Suppressor macrophage treated with lipopolysaccharide for 4 hours (primary cell): ENCODE measurements around the gene FRMD4B.
A peak's percentile ranks its signal among the peaks of the same experiment; 100 is the strongest.

Source experiments
- DNase-seq: peaks from one replicate; pipeline ENCODE4 v3.0.0-alpha.2; 2020

FRMD4B gene

DNA sequence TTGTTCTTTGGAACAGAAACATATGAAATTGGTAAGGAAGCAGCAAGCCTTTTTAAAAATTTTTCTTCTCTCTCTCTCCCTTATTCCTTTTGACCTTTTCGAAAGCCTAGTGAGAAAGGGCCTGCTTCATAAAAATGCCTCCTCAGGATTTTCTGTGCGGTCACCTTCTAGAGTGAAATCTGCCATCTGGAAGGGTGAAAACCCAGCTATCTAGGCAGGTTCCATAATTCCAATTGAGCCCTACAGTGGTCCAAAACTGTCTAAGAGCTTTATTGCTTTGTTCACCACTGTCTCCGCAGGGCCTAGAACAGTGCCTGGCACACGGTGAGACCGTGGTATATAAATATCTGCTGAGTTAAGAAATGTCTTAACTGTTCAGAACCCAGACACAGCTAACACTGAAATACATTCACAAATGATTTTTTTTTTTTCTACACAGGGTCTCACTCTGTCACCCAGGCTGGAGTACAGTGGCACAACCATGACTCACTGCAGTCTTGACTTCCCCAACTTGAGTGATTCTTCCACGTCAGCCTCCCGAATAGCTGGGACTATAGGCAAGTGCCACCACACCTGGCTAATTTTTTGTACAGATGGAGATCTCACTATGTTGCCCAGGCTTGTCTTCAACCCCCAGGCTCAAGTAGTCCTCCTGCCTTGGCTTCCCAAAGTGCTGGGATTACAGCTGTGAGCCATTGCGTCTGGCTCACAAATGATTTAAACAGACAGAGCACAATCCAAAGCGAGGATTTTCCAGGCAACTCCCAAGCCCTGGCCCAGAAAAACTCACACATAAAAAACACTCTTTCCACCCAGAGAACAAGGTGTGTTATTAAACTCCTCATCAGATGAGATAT is 64.4 kb downstream of the FRMD4B start:
- peak; percentile 62 for DNase-seq

DNA sequence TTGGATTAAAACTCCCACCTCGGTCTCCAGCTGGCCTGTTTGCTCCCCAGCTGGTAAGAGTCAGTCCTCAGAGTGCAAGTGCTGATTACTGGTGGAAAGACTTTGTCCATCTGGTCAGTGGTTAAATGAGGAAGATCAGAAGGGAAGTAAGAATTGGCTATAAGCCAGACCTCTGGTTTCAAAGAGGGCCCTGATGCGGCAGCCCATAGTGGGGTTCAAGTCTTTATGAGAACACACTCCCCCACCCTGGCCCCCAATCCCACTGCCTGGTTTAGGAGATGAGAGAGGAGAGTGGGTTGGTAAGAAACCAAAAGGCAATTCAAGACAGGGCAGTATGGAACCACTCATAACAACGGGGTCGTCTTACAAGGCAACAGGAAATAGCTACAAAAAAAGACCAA is 65.0 kb downstream of the FRMD4B start:
- peak; percentile 90 for DNase-seq

DNA sequence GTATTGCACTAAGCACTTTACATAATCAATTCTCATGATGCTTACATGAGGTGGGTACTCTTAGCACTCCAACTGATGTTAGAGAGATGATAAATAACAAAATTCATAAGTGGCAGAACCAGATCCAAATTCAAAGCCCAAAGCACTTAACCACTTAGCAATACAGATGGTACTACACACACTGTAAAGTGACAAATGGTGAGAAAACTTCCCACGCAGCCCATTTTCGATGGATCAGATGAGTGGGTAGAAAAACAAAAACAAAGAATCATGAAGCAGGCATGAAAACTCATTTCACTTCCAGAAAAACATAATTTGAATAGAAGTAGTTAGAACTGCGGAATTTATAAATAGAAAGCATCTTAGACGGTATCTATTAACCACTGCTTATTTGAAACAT is 66.2 kb downstream of the FRMD4B start:
- no peak for DNase-seq

DNA sequence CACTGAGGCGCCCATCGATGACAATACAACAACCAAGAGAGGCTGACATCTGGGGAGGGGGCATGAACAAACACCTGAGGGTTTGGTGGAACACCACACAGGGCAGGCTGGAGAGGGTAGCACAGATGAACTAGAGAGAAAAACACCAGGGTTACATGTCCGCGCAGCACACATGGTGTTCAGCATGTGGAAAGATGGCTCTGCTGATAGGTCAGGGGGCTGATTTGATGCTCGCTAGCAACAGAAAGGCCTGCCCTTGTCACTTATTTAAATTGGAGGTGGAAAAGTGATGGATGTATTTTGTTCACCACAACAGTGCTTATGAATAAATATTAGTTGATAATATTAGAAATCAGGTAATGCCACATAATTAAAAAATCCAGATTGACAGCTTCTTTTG is 67.5 kb downstream of the FRMD4B start:
- DNase-seq, result no peak

DNA sequence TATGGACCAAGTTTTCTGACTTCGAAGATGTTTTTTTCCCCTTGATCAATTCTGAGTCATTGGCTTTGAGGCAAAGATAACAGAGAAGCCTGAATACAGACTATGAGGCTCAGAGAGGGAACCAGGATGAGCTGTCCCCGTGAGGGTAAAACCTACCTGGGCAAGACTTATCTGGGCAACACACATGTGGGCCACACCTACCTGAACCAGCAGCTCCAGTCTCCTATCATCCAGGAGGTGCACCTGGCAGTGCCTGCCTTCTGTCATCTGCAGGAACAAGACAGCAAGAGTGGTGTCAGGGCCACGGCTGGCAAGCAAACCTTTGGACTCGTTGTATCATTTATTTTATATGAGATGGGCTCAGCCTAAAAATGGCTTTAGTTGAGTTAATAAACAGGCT is 72.6 kb downstream of the FRMD4B start:
- no peak for DNase-seq

DNA sequence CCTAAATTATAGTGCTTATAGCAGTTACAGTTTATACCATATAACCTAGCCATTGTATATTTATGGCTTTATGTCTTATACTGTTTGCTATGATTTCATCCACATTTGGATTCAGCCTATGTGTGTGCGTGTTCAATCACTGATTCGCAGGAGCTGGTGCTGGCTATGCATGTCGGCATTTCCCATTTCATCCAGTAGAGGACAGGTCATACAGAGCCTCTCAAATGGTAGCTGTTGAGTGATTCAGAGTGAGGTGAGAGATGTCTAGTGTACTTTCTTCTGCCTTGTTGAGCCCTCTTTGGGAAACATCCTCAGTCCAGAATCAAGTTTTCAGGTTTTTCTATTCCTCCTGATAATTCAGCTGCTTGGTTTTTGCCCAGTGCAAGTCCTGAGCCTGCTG is 76.1 kb downstream of the FRMD4B start:
- no peak for DNase-seq

DNA sequence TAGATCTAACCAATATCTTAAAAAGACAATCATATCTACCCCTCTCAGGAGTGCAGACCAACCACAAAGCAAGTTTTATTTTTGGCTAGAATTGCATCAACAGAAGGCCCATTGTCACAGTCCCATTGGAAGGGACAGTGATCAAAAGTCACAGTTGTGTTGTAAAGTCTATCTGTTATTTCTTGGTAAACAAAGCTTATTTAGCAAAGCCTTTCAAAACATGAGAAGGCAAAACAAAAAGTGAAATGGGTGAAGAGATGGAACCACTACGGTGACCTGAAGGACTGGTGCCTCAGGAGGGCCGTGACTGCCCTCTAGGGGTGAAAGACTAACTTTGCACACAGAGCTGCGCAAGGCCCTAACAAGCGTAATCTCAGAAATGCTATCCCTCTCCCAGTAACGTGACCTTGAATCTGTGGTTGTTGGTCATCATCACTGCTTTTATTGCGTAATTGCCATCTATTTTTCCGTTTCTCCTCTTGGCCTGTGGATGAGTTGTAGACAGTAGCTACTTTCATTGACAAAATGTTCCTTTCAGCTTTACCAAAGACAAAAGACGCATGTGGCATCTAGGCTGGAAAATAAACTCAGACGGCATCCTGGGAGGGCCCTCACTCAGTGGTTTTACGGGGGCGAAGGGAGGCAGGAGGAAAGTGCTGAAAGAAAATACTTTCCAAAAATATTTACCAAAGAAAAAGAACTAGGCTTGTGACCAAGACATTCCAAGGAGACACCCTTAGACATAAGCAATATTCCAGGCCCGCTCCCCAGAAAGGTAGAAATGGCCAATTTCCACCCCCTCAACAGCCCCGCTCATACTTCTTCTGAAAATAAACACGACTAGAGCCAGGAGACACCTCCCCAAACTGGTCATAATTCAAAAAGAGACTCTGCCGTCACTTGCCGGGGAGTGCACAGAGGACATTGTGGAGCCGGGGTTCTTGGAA is 79.4 kb downstream of the FRMD4B start:
- peak; percentile 94 for DNase-seq

DNA sequence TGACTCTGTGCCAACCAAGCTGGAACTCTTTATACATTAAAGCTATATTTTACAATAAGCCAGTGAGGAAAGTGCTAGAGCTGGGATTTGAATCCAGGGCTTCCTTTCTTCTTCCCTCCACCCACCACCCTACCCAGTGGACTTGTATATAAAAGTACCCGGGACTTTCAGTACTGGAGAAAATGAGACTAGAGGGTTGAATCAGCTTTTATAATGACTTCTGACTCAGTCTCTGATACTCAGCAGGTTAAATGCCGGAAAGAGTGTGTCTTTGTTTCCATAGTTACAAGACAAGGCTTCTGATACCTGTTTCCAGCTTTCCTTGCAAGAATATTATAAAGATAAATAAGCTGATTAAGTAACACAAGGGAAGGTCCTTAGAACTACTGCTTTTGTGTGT is 80.9 kb downstream of the FRMD4B start:
- no peak for DNase-seq

DNA sequence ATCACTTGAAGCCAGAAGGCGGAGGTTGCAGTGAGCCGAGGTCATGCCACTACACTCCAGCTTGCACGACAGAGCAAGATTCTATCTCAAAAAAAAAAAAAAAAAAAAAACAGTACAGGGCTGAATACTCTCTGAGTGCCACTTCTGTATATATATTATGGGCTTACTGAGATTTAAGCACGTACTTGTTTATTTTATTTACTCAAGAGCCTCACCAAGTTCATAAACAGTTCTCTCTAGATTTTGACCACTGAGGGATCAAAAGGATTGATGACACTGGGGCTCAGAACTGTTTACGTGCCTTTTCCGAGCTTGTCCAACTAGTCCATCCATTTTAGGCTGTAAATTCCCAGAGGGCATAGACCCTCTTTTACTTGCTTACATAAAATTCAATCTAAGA is 81.5 kb downstream of the FRMD4B start:
- no peak for DNase-seq

DNA sequence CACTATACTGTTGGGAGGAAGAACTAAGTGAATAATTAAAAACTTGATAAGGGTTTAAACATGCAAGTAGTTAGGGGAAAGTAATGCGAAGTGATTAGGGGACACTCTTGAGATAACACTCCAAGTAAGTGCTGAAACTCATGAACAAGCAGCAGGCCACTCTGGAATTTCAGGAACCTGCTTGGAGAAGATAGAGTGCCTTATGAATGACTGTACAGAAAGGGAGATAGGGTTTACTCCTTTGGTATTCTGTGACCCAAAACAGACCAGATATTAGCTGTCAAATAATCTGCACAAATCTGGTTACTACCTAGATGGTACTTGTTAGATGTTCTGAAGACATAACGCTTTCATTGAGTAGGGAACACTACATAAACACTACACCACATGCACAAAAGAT is 85.6 kb downstream of the FRMD4B start:
- no peak for DNase-seq

DNA sequence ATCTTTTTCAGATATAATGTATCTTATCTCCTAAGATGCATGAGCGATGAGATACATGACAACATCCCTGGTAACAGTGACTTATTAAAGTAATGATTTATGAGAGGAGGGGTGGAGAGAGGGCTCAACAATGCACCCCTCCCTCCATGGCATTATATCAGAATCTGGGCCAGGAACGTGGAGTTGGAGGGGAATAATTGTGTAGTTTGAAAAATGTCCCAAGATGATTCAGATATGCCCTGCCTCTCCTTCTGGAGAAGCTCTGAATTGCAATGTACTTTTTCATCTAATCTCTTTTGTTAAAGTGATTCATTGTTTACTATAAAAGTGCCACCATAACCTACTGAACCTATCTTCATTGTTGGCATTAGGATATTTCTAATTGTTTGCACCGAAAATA is 86.5 kb downstream of the FRMD4B start:
- no peak for DNase-seq

DNA sequence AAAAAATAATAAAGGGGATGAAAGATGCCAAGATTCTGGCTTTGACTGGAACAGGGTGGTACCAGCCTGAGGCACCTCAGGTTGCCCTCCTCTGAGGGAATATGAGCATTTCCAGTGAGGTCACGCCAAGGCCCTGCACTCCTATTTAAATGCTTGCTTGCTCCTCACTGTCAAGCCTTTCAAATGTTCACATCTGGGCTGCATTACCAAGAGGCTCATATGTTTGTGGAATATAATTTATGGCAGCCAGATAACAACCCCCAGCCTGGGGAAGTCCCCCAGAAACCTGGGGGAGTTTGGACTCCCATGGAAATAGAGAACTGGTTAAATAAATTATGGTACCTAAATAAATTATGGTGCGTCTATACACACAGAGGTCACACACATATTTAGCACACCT is 88.4 kb downstream of the FRMD4B start:
- DNase-seq, result no peak

DNA sequence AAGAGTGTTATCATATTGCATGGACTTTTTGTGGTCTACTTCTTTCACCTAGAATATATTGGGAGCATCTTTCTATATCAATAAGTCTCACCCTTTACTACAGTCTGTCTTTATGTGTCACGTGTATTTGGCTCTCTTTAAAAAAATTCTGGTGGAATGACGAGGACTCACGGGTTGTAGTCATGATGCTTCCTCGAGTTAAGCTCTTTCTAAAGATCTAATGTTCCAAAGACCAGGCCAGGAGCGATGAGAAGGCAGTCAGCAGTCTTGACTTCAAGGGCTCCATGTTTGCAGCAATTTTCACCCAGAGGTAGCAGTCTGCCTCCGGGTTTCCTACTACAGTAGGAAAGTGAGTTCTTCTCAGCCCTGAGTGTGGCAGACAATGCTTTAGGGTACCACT is 88.9 kb downstream of the FRMD4B start:
- no peak for DNase-seq

DNA sequence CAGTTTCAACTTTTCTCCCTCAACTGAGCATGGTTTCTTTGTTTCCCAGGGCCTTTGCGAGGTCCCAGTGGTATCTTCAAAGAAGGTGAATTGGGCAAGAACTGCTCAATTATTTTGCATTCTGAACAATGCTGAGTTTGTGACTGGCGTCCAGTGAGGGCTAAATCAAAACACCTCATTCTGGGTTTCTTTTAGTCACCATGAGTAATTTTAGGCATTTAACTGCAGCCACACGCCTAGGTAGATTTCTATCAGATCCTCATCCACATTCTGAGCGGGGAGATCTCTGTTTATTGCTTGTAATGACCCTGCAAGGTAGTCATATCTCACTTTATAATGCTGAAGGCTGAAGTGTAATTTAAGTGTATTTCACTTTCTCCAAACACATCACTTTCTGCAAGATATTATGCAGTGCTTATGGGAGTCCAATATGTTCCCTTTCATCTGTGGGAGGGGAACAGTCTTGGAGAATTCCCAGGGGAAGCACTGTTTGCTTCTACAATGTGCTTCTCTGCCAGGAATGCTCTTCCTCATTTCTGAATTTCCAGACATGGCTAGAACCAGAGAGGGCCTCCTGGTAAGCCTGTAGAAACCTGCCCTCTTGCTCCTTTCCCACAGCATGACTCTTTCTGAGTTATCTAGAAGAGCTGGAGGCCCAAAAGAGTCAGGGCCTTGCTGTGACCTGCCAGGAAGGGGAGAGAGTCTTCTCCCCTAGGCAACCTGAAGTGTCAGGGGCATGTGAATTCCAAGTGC is 91.7 kb downstream of the FRMD4B start:
- DNase-seq, result no peak

DNA sequence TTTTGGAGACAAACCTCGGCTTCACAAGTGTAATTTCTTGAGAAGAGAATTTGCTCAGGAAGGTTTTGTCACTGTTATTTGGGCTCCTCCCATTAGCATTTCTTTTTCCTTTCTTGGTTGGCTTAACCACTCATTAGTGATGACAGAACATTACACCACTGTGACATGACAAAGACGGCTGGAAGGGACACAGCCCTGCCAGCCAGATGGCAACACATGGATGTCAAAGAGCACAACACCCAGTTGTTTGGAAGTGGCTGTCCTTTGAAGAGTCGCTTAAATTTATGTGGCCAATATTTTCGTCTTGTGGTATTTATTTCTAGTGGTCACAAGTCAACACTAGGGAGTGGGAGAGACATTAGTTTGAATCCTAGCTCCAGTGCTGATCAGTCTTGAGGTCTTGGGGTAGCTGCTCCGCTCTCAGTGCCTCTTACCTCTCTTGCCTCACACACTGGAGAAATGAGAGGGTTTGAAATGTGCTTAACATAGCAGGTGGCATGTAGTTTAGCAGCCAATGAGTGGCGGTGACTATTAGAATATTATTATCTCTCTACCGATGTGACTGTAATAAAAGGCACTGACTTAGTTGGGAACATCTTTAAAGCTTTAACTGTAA is 92.8 kb downstream of the FRMD4B start:
- DNase-seq, result no peak

DNA sequence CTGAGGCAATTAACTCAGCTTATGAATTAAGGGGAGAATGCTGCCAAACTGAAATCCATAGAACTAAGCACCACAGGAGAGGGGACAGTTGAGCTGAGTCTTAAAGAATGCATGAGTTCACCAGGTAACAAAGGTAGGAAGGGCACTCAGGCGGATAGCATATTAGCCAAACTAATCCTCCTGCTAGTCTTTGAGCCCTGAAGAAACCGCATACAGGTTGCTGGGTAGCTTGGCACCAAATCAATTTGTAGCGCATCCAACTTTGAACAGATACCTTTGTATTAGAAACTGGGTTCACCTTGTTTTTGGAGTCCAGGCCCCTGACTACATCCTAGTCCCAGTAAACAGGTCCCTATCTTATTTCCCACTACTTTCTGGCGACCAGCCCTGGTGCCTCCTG is 93.7 kb downstream of the FRMD4B start:
- DNase-seq, result no peak

DNA sequence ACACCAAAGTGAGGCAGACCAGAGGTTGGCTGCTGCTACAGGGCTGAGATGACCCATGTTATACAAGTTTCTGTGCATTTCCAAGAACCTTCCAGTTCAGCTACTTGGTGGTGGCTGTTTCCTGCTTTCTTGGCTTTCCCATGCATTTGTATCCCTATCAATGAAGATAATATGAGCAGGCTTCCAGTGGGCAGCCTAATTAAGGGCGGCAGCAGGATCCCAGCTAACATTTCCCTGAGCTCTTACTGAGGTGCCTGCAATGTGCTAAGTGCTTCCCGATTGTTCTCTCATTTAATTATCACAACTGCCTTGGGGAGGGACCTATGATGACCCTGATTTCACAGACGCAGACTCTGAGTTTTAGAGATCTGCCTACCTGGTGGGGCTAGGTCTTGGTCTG is 95.5 kb downstream of the FRMD4B start:
- no peak for DNase-seq

DNA sequence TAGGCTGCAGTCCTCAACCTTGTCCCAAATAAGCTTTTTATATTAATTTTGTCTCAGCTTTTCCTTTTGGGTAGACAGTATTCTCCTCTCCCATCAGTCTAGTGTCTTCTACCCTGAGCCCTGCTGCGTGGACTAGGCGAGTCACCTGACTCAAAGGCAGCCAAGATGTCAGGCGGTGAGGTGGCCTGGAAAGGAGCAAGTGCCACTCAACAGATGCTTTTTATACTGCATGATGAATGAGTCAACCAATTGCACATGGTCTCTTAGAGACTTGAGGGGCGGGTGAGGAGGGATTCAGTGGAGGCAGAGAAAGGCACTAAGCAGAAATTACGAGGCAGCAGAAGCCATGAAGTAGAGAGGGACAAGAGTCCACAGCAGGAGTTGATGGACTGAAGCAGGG is 95.9 kb downstream of the FRMD4B start:
- no peak for DNase-seq

DNA sequence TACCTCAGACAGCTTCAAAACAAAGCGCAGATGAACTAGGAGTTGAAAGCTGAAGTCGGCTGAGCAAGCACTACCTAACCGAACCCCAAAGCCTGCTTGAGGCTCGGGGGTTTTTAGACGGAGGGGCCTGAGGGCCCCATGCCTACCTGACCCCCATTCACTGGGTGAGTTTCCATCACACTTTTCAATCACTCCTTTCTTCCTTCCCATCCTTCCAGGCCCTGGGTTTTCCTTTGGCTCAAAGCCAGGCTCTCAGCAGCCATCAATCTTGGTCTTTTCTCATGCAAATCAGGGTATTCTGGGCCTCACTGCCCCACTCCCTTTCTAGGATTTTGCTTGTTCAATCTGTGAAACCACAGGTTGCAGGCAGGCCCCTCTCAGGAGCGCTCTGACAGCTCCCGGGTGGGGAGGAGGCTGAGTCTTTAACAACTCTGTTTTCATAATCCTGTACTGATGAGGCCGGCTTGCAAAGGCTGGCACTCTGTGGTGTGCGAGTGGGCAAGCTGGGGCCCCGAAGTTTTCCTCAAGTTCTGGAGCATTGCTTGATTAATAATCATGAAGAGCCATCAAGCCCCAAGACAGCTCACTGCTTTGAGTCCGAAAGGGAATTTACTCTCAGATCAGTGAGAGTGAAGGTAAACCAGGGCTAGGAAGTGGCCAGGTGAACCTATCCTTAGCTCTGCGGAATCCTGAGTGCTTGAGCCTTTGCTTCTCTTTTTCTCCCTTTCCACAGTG is 97.6 kb downstream of the FRMD4B start:
- no peak for DNase-seq

DNA sequence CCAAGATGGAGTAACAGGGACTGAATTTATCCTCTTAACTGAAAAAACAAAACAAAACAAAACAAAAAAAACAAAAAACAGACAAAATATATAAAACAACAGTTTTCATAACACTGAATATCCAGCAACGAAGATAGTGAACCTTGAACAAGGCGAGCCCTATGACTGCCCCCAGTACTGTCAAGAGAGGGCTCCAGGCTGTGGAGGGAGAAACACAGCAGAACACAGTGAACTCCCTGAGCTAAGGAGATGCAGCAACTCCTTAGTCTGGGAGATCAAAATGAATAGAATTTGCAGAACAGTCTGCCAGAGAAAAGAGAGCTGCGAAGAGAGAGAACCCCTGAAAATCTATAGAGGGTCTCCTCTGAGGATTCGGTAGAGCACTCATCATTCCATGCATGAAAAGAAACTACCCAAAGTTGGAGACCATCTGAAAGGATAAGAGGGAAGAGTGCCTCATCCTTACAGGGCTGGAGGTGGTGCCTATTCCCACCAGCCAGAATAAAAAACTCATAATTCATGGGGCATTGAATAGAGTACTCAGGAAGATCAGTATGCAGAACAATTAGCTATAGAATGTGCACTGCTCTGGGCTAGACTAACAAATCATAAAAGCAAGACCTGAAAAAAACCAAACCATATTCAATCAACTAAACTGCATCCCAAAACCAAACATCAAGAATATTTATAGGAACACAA is 101.8 kb downstream of the FRMD4B start:
- DNase-seq, result no peak

DNA sequence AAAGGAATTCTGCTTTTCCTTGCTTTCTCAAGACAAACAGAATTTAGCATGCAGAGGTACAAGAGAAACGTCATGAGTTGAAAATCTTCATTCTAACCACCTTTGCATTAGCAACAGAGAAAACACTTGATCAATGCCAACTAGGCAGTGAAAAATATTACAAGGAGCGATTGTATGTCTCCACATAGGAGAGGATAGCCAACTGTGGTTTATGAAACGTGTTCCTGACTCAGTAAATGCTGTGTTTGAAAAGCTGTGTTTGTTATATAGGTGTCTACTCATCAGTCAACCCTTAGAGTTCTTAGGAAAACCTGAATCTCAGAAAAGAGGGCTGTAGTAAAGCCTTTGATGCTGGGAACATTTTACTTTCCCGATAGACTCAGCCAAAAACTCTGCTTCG is 102.4 kb downstream of the FRMD4B start:
- no peak for DNase-seq

DNA sequence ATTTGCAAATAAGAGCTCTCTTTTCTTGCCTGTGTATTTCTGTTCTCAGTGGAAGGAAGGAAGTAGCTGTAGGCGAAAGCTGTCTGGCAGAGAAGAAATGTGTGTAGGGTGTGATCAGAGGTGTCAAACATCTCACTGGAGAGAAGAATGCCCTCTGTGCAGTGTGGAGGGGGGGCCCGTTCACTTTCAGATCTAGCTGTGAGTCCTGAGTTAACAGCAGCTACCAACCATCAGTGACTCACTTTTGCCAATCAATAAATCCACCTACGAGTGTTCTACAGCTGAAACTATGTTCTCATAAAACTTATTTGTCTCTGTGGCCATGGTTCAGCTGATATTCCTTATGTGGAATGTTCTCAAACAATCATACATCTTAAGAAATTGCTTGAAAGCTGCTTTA is 103.7 kb downstream of the FRMD4B start:
- no peak for DNase-seq
